ENCODE data around the gene TSPEAR.

The TSPEAR gene

GRCh38 chr21:44625756-44626155 is 85.6 kb downstream of the TSPEAR start:
- TF ChIP-seq TAF1 (IDR thresholded peaks at IDR 0.05; ENCODE audit: borderline replicate concordance, insufficient read depth, low read length) (no peak), REST (IDR thresholded peaks at IDR 0.05; ENCODE audit: insufficient read depth in 1 of 2, low read depth in 2 of 2, low read length in 2 of 2) (no peak), FOXP2 (optimal IDR thresholded peaks at IDR 0.05; ENCODE audit: borderline replicate concordance, extremely low read depth, extremely low read length, insufficient read depth) (no peak), SIN3A (IDR thresholded peaks at IDR 0.05; ENCODE audit: borderline replicate concordance, insufficient read depth, low read length) (no peak), POLR2AphosphoS5 (IDR thresholded peaks at IDR 0.05; ENCODE audit: low read depth, low read length) (no peak)

- TF ChIP-seq POLR2AphosphoS5 (IDR thresholded peaks at IDR 0.05; ENCODE audit: low read depth, low read length) (no peak), SIN3A (IDR thresholded peaks at IDR 0.05; ENCODE audit: borderline replicate concordance, insufficient read depth, low read length) (no peak), TAF1 (IDR thresholded peaks at IDR 0.05; ENCODE audit: borderline replicate concordance, insufficient read depth, low read length) (no peak), REST (IDR thresholded peaks at IDR 0.05; ENCODE audit: insufficient read depth in 1 of 2, low read depth in 2 of 2, low read length in 2 of 2) (no peak), FOXP2 (optimal IDR thresholded peaks at IDR 0.05; ENCODE audit: borderline replicate concordance, extremely low read depth, extremely low read length, insufficient read depth) (no peak)
Observed at GRCh38 chr21:44623575-44623974, 87.8 kb downstream of the TSPEAR start.

GRCh38 chr21:44619886-44620285 is 91.5 kb downstream of the TSPEAR start:
- TF ChIP-seq REST (IDR thresholded peaks at IDR 0.05; ENCODE audit: insufficient read depth in 1 of 2, low read depth in 2 of 2, low read length in 2 of 2), result no peak
- no peak for TF ChIP-seq TAF1 (IDR thresholded peaks at IDR 0.05; ENCODE audit: borderline replicate concordance, insufficient read depth, low read length)
- TF ChIP-seq FOXP2 (optimal IDR thresholded peaks at IDR 0.05; ENCODE audit: borderline replicate concordance, extremely low read depth, extremely low read length, insufficient read depth), result no peak
- no peak for TF ChIP-seq SIN3A (IDR thresholded peaks at IDR 0.05; ENCODE audit: borderline replicate concordance, insufficient read depth, low read length)
- no peak for TF ChIP-seq POLR2AphosphoS5 (IDR thresholded peaks at IDR 0.05; ENCODE audit: low read depth, low read length)

- TF ChIP-seq REST (IDR thresholded peaks at IDR 0.05; ENCODE audit: insufficient read depth in 1 of 2, low read depth in 2 of 2, low read length in 2 of 2), result no peak
- no peak for TF ChIP-seq TAF1 (IDR thresholded peaks at IDR 0.05; ENCODE audit: borderline replicate concordance, insufficient read depth, low read length)
- no peak for TF ChIP-seq FOXP2 (optimal IDR thresholded peaks at IDR 0.05; ENCODE audit: borderline replicate concordance, extremely low read depth, extremely low read length, insufficient read depth)
- TF ChIP-seq SIN3A (IDR thresholded peaks at IDR 0.05; ENCODE audit: borderline replicate concordance, insufficient read depth, low read length), result no peak
- no peak for TF ChIP-seq POLR2AphosphoS5 (IDR thresholded peaks at IDR 0.05; ENCODE audit: low read depth, low read length)
Observed at GRCh38 chr21:44618909-44619308, 92.5 kb downstream of the TSPEAR start.

- TF ChIP-seq REST (IDR thresholded peaks at IDR 0.05; ENCODE audit: insufficient read depth in 1 of 2, low read depth in 2 of 2, low read length in 2 of 2) (no peak), FOXP2 (optimal IDR thresholded peaks at IDR 0.05; ENCODE audit: borderline replicate concordance, extremely low read depth, extremely low read length, insufficient read depth) (no peak), POLR2AphosphoS5 (IDR thresholded peaks at IDR 0.05; ENCODE audit: low read depth, low read length) (no peak), TAF1 (IDR thresholded peaks at IDR 0.05; ENCODE audit: borderline replicate concordance, insufficient read depth, low read length) (no peak), SIN3A (IDR thresholded peaks at IDR 0.05; ENCODE audit: borderline replicate concordance, insufficient read depth, low read length) (no peak)
Observed at GRCh38 chr21:44618504-44618903, 92.9 kb downstream of the TSPEAR start.

Data from PFSK-1 (cell line).